ENCODE data around the gene ANKRD49.

GRCh38 chr11:94533206-94533605 lies 39.4 kb downstream of the ANKRD49 start:
- TF ChIP-seq EZH2 (IDR thresholded peaks at IDR 0.05; ENCODE audit: borderline replicate concordance): no peak
- no peak for TF ChIP-seq CTCF (IDR thresholded peaks at IDR 0.05; ENCODE audit: poor library complexity)
- TF ChIP-seq EZH2phosphoT487 (IDR thresholded peaks at IDR 0.05; ENCODE audit: low read depth, severe bottlenecking, unreplicated experiment): no peak
